Neuronal stem cell (in vitro differentiated cells): ENCODE results near the gene FBXO5. TPM values are rescaled to one million over a fixed set of nuclear protein-coding genes. Genes with fewer than 3 reads are reported as not detected.

Source experiments
- DNase-seq: peaks from one replicate; pipeline ENCODE4 v3.0.0-alpha.2; 2013; ENCODE audit warnings: low spot score
- H2AFZ ChIP-seq: one replicate; pipeline ENCODE4 v1.6.1; 2013; ENCODE audit warnings: mild to moderate bottlenecking, low read length, inconsistent platforms
- H2AK5ac ChIP-seq: 2 replicates; pipeline ENCODE4 v1.6.1; 2013; ENCODE audit warnings: low read depth, mild to moderate bottlenecking, inconsistent platforms, low read length, moderate library complexity, mixed read lengths
- H2BK120ac ChIP-seq: 2 replicates; pipeline ENCODE4 v1.6.1; 2013; ENCODE audit warnings: low read depth, mild to moderate bottlenecking, inconsistent platforms, low read length, moderate library complexity, mixed read lengths
- H2BK12ac ChIP-seq: one replicate; pipeline ENCODE4 v1.6.1; 2013; ENCODE audit warnings: low read length, inconsistent platforms
- H2BK15ac ChIP-seq: 2 replicates; pipeline ENCODE4 v1.6.1; 2013; ENCODE audit warnings: mild to moderate bottlenecking, low read length, inconsistent platforms, mixed read lengths
- H2BK5ac ChIP-seq: one replicate; pipeline ENCODE4 v1.6.1; 2013; ENCODE audit warnings: inconsistent platforms, mild to moderate bottlenecking, low read length, moderate library complexity
- H3K14ac ChIP-seq: one replicate; pipeline ENCODE4 v1.6.1; 2013; ENCODE audit warnings: low read length, inconsistent platforms
- H3K18ac ChIP-seq: 2 replicates; pipeline ENCODE4 v1.6.1; 2013; ENCODE audit warnings: low read length, inconsistent platforms
- H3K23ac ChIP-seq: 2 replicates; pipeline ENCODE4 v1.6.1; 2013; ENCODE audit warnings: low read depth, mild to moderate bottlenecking, mixed read lengths, low read length, inconsistent platforms; ENCODE audit not compliant: poor library complexity
- H3K27ac ChIP-seq: replicated peaks from 3 replicates; pipeline ENCODE4 v1.5.1; 2013; ENCODE audit warnings: low read length, inconsistent platforms
- H3K27me3 ChIP-seq, 3 experiments: 2 replicates each; pipeline ENCODE4 v1.6.1; 2013; ENCODE audit warnings: low read length in 3 of 3, mild to moderate bottlenecking in 2 of 3, inconsistent platforms in 1 of 3, low read depth in 1 of 3, mixed read lengths in 1 of 3, moderate library complexity in 1 of 3; ENCODE audit not compliant: control insufficient read depth in 3 of 3, insufficient read depth in 3 of 3
- H3K36me3 ChIP-seq, 2 donors: replicated peaks in 1 of 2; 2 replicates each; pipeline ENCODE4 v1.6.1; 2013; ENCODE audit warnings: low read length in 2 of 2; ENCODE audit not compliant: control insufficient read depth in 2 of 2, insufficient read depth in 2 of 2
- H3K4ac ChIP-seq: 2 replicates; pipeline ENCODE4 v1.6.1; 2013; ENCODE audit warnings: inconsistent platforms, mild to moderate bottlenecking, low read length, moderate library complexity
- H3K4me1 ChIP-seq, 2 donors: 1 replicate in 1 of 2; 2 replicates in 1 of 2; pipeline ENCODE4 v1.6.1; 2013; ENCODE audit warnings: low read length in 2 of 2, low read depth in 1 of 2; ENCODE audit not compliant: control insufficient read depth in 2 of 2, insufficient read depth in 1 of 2
- H3K4me2 ChIP-seq: one replicate; pipeline ENCODE4 v1.6.1; 2013; ENCODE audit warnings: mild to moderate bottlenecking, low read length, inconsistent platforms; ENCODE audit not compliant: insufficient read depth, poor library complexity, severe bottlenecking
- H3K4me3 ChIP-seq, 2 donors: 2 replicates each; pipeline ENCODE4 v1.5.1; 2013; ENCODE audit warnings: low read length in 2 of 2, mild to moderate bottlenecking in 2 of 2, inconsistent platforms in 1 of 2, moderate library complexity in 1 of 2
- H3K79me1 ChIP-seq: one replicate; pipeline ENCODE4 v1.6.1; 2013; ENCODE audit warnings: low read depth, mild to moderate bottlenecking, inconsistent platforms, low read length, moderate library complexity
- H3K9ac ChIP-seq: one replicate; pipeline ENCODE4 v1.6.1; 2013; ENCODE audit warnings: mild to moderate bottlenecking, low read depth, low read length, inconsistent platforms; ENCODE audit not compliant: poor library complexity
- H3K9me3 ChIP-seq, 2 donors: replicated peaks in 1 of 2; 2 replicates each; pipeline versions ENCODE3 to v1.6.1; 2013; ENCODE audit warnings: low read length in 2 of 2, mild to moderate bottlenecking in 2 of 2, inconsistent platforms in 1 of 2, low read depth in 1 of 2, mixed read lengths in 1 of 2, moderate library complexity in 1 of 2; ENCODE audit not compliant: control insufficient read depth in 2 of 2, insufficient read depth in 1 of 2
- H4K8ac ChIP-seq: one replicate; pipeline ENCODE4 v1.6.1; 2013; ENCODE audit warnings: low read depth, mild to moderate bottlenecking, inconsistent platforms, low read length, moderate library complexity
- H4K91ac ChIP-seq: one replicate; pipeline ENCODE4 v1.6.1; 2013; ENCODE audit warnings: low read length, low read depth, mild to moderate bottlenecking, inconsistent platforms; ENCODE audit not compliant: poor library complexity
- WGBS, 2 donors: extraction: QIAGEN DNeasy Blood & Tissue Kit; methylation state at CpG; one replicate each; pipeline ENCODE4 v1.1.7; 2013; ENCODE audit warnings: missing lambda C conversion rate in 2 of 2, mixed read lengths in 1 of 2; ENCODE audit not compliant: insufficient read length in 2 of 2, insufficient replicate concordance in 1 of 2; ENCODE audit errors: extremely low coverage in 2 of 2; 5-methylcytosine and 5-hydroxymethylcytosine counted together
- polyA plus RNA-seq, 2 experiments: library from polyadenylated mRNA; stranded (reverse); fragments of 200-250 nt; gene quantifications; one replicate each; pipeline ENCODE4 v1.2.3, GENCODE V29; 2013

Gene FBXO5
- 46.6 TPM for polyA plus RNA-seq (2013, experiment 1 of 2)
- polyA plus RNA-seq (2013, experiment 2 of 2) = 48.0 TPM

- Histone ChIP-seq H3K9me3 (peaks cover 0 to 8% of the 10 kb centered on the region in 2 donors), H2BK5ac (peak within 1 kb of the TSS; percentile 93), H4K8ac (no peak within 1 kb of the TSS), H3K23ac (peak within 1 kb of the TSS; percentile 91), H3K18ac (peak within 1 kb of the TSS; percentile 97), H3K4ac (peak within 1 kb of the TSS; percentile 53), H3K36me3 (peaks cover 2 to 54% of the 10 kb centered on the region in 2 donors), H3K4me3 (peak within 1 kb of the TSS; percentile 77 to 98), H3K27me3 (no peaks in the 10 kb centered on the region), H3K79me1 (peaks cover 2% of the 10 kb centered on the region), H2BK120ac (no peak within 1 kb of the TSS), H3K4me2 (peak within 1 kb of the TSS; percentile 74), H3K4me1 (peaks cover 6 to 19% of the 10 kb centered on the region in 2 donors), H3K9ac (peak within 1 kb of the TSS; percentile 93), H3K27ac (peak within 1 kb of the TSS; percentile 95), H4K91ac (no peak within 1 kb of the TSS), H2AK5ac (peak within 1 kb of the TSS; percentile 98), H3K14ac (peak within 1 kb of the TSS; percentile 38), H2BK15ac (no peak within 1 kb of the TSS), H2BK12ac (no peak within 1 kb of the TSS), H2AFZ (peak within 1 kb of the TSS; percentile 90)
- WGBS, 2 donors = no CpG with 5 or more reads among the region's 66 CpGs
- peak; percentile 96 for DNase-seq
Observed at GRCh38 chr6:152982904-152983636, at the start of gene FBXO5. Gene FBXO5, minus strand, starts transcription at chr6:152983041. Its CDS starts 82 bp downstream, at chr6:152982959.

GRCh38 chr6:153032255-153032882, 49.5 kb upstream of the FBXO5 start:
- H2BK12ac ChIP-seq = no peak overlapping the region
- H3K36me3 ChIP-seq = no peaks in the 10 kb centered on the region
- H3K9ac ChIP-seq = no peak overlapping the region
- no peak overlapping the region for H4K91ac ChIP-seq
- H3K23ac ChIP-seq = no peak overlapping the region
- H3K4me1 ChIP-seq = no peaks in the 10 kb centered on the region
- H2AK5ac ChIP-seq = no peak overlapping the region
- no peak overlapping the region for H2BK120ac ChIP-seq
- no peak overlapping the region for H2BK5ac ChIP-seq
- H3K79me1 ChIP-seq = no peaks in the 10 kb centered on the region
- H3K4ac ChIP-seq = no peak overlapping the region
- no peak overlapping the region for H2AFZ ChIP-seq
- H3K4me2 ChIP-seq = no peak overlapping the region
- H3K14ac ChIP-seq = no peak overlapping the region
- no peak overlapping the region for H3K27ac ChIP-seq
- DNase-seq = no peak
- H3K27me3 ChIP-seq = no peaks in the 10 kb centered on the region
- WGBS, 2 donors = no CpG with 5 or more reads among the region's 9 CpGs
- no peaks in the 10 kb centered on the region for H3K9me3 ChIP-seq
- H2BK15ac ChIP-seq = no peak overlapping the region
- no peak overlapping the region for H3K4me3 ChIP-seq
- H3K18ac ChIP-seq = no peak overlapping the region
- H4K8ac ChIP-seq = no peak overlapping the region

GRCh38 chr6:153031335-153031955, 48.6 kb upstream of the FBXO5 start:
- no peaks in the 10 kb centered on the region for H3K9me3 ChIP-seq
- no peaks in the 10 kb centered on the region for H3K4me1 ChIP-seq
- no peaks in the 10 kb centered on the region for H3K79me1 ChIP-seq
- H2BK5ac ChIP-seq = no peak overlapping the region
- no peak overlapping the region for H2AFZ ChIP-seq
- DNase-seq = no peak
- H3K4me3 ChIP-seq = no peak overlapping the region
- no peaks in the 10 kb centered on the region for H3K36me3 ChIP-seq
- H3K9ac ChIP-seq = no peak overlapping the region
- no peak overlapping the region for H3K14ac ChIP-seq
- no peak overlapping the region for H2BK15ac ChIP-seq
- no peaks in the 10 kb centered on the region for H3K27me3 ChIP-seq
- no peak overlapping the region for H2AK5ac ChIP-seq
- no peak overlapping the region for H3K23ac ChIP-seq
- H3K4me2 ChIP-seq = no peak overlapping the region
- no peak overlapping the region for H4K91ac ChIP-seq
- WGBS, 2 donors = no CpG with 5 or more reads among the region's 1 CpG
- no peak overlapping the region for H2BK12ac ChIP-seq
- no peak overlapping the region for H3K4ac ChIP-seq
- H4K8ac ChIP-seq = no peak overlapping the region
- no peak overlapping the region for H2BK120ac ChIP-seq
- no peak overlapping the region for H3K27ac ChIP-seq
- H3K18ac ChIP-seq = no peak overlapping the region

GRCh38 chr6:153028963-153029362, 46.1 kb upstream of the FBXO5 start:
- H4K91ac ChIP-seq = no peak overlapping the region
- H3K14ac ChIP-seq = no peak overlapping the region
- H2BK120ac ChIP-seq = no peak overlapping the region
- H3K4me1 ChIP-seq = no peaks in the 10 kb centered on the region
- H2BK15ac ChIP-seq = no peak overlapping the region
- no peak overlapping the region for H4K8ac ChIP-seq
- no peaks in the 10 kb centered on the region for H3K9me3 ChIP-seq
- H3K4me3 ChIP-seq = no peak overlapping the region
- DNase-seq = no peak
- H3K79me1 ChIP-seq = no peaks in the 10 kb centered on the region
- no peak overlapping the region for H3K4ac ChIP-seq
- no peak overlapping the region for H2BK5ac ChIP-seq
- H2AK5ac ChIP-seq = no peak overlapping the region
- H2AFZ ChIP-seq = no peak overlapping the region
- no peak overlapping the region for H3K23ac ChIP-seq
- no peaks in the 10 kb centered on the region for H3K27me3 ChIP-seq
- no peaks in the 10 kb centered on the region for H3K36me3 ChIP-seq
- no CpG with 5 or more reads among the region's 4 CpGs for WGBS, 2 donors
- no peak overlapping the region for H3K4me2 ChIP-seq
- H3K18ac ChIP-seq = no peak overlapping the region
- no peak overlapping the region for H3K9ac ChIP-seq
- no peak overlapping the region for H2BK12ac ChIP-seq
- no peak overlapping the region for H3K27ac ChIP-seq
